Anterior cingulate cortex (tissue), 58 donors: ENCODE results near the gene OR8J3.
"Not testable (repeated sequence)": the region's sequence is repeated elsewhere in the genome, so short reads cannot be mapped to it uniquely, and the experiment has no call there.

ENCODE experiments used
- DNase-seq, 58 donors: peaks; one replicate each; lab custom pipeline; 2025; lab: John Stamatoyannopoulos, UW

Gene OR8J3, protein sequence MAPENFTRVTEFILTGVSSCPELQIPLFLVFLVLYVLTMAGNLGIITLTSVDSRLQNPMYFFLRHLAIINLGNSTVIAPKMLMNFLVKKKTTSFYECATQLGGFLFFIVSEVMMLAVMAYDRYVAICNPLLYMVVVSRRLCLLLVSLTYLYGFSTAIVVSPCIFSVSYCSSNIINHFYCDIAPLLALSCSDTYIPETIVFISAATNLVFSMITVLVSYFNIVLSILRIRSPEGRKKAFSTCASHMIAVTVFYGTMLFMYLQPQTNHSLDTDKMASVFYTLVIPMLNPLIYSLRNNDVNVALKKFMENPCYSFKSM

GRCh38 chr11:56140151-56140661, at the start of gene OR8J3:
OR8J3 (minus strand) TSS chr11:56140201; CDS start chr11:56137718, 2,483 bp downstream.
- DNase-seq, result no peak

DNA sequence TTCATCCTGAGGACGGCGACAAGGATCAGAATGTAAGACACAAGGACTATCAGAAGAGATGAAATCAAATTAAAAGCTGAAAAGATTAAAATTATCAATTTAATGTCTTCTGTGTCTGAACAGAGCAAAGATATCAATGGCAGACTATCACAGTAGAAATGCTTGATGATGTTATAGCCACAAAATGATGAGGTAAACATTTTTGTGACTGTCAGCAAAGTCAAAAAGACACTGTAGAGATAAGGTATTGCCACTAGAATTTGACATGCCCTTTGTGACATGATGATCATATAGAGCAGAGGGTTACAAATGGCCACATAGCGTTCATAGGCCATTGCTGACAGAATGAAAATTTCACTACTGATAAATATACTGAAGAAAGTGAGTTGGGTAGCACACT, 48.6 kb upstream of the OR8J3 start:
- no peak for DNase-seq

- no peak for DNase-seq
Measured at GRCh38 chr11:56183459-56183858, 43.5 kb upstream of the OR8J3 start.

DNA sequence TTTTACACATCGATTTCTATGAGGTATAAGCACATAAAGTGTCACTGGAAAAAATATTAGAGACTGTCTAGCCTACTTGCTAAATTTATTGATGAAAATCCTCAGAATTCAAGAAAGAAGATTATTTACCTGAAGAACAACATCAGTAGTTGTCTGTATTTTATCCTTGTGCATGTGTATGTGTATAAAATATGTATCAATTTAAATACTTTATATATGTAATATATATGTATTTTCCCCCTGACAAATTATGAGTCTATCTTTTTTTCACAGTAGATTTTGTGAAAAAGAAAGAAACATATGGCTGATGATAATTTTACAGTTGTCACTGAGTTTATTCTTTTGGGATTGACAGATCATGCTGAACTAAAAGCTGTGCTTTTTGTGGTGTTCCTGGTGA, 36.3 kb upstream of the OR8J3 start, which contains the start of gene OR5J2:
OR5J2 (plus strand) TSS at position 301 of the 400 bp plus-strand sequence; CDS start at position 301, 0 bp downstream.
- no peak for DNase-seq

- no peak for DNase-seq
Measured at GRCh38 chr11:56172256-56172830, 32.3 kb upstream of the OR8J3 start.

GRCh38 chr11:56163804-56164203, 23.8 kb upstream of the OR8J3 start:
- no peak for DNase-seq

DNA sequence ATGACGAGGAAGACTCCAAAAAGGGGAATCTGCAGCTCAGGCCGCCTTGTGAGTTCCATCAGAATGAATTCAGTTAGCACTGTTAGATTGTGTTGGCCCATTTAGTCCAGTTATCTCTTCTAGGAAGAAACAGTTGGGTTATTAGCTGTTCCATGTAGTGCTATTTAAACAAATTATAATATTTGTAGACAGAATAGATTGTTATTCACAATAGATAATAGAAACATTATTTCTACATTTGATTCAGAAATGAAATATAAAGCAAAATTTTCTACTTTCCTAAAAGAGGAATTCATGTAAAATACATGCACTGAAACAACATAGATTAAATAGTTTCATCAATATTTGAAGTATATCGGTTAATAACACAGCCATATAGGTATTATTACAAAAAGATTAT, 20.2 kb upstream of the OR8J3 start, which contains the start of gene OR8K5:
OR8K5 (minus strand) TSS at position 101 of the 400 bp plus-strand sequence; CDS start at position 101, 0 bp downstream.
- DNase-seq, result no peak

- no peak for DNase-seq
Measured at GRCh38 chr11:56152333-56152732, 12.3 kb upstream of the OR8J3 start.

DNA sequence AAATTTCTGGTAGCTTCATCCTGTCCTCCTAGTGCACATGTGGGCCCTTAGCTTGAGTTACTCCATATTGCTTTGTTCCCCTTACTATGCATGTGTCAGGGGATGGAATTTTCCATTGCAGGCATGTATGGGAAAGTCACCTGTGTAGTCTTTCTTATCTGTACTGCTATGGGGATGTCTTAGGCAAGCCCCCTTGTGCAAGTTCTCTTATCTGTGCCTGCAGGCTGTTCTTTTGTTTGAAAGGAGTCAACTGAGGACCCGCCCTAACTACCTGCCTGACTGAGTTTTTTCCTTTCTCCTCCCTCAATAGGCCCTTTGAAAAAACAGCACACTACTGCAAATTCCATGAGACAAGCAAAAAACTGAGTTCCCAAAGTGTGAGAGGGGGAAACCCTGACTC, 11.4 kb upstream of the OR8J3 start:
- DNase-seq, result no peak

GRCh38 chr11:56143681-56144080, 3.7 kb upstream of the OR8J3 start:
- not testable (repeated sequence) for DNase-seq

DNA sequence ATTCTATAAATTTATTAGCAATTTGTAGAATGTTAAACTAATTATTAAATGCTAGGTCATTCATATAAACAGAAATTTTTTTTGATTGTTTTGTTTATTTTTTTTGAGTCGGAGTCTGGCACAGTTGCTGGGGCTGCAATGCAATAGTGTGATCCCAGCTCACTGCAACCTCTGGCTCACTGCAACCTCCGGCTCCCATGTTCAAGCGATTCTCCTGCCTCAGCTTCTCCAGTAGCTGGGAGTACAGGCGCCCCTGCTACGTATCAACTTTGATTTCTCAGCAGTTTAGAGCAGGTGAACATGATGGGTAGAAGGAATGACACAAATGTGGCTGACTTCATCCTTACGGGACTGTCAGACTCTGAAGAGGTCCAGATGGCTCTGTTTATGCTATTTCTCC, 17.9 kb downstream of the OR8J3 start, which contains the start of gene OR8H3:
OR8H3 (plus strand) TSS at position 301 of the 400 bp plus-strand sequence; CDS start at position 301, 0 bp downstream.
- DNase-seq, result no peak

- DNase-seq, result no peak
Measured at GRCh38 chr11:56103210-56103737, 36.7 kb downstream of the OR8J3 start, which contains the start of gene OR8H2. OR8H2 (plus strand) TSS chr11:56103687; CDS start chr11:56105043, 1,356 bp downstream.

GRCh38 chr11:56093008-56093407, 47.0 kb downstream of the OR8J3 start, which contains the start of gene OR8I2:
OR8I2 (plus strand) TSS chr11:56093308; CDS start chr11:56093308, 0 bp downstream.
- no peak for DNase-seq

DNA sequence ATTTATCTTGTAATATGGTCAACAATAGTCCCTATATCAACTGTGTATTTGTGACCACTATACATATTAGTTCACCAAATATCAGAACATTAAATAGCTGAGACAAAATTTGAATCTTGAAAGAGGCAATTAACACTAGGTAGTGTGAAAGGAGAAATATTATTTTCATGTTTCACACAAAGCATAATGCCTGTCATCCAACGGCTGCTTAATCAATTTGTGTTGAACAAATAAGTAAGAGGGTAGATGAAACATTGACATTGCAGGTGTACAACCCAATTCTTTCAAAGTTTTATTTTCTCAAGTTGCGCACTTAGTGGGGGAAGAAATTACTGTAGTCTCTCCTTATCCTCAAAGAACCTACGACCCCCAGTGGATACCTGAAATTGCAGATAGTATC, 50.3 kb downstream of the OR8J3 start:
- DNase-seq, result no peak
